T-helper 22 cell (primary cell): ENCODE measurements around the gene GALR2.

ENCODE experiments used
- DNase-seq: peaks from one replicate; pipeline ENCODE4 v3.0.0-alpha.2; 2020; ENCODE audit warnings: low read depth

GALR2 gene

DNA sequence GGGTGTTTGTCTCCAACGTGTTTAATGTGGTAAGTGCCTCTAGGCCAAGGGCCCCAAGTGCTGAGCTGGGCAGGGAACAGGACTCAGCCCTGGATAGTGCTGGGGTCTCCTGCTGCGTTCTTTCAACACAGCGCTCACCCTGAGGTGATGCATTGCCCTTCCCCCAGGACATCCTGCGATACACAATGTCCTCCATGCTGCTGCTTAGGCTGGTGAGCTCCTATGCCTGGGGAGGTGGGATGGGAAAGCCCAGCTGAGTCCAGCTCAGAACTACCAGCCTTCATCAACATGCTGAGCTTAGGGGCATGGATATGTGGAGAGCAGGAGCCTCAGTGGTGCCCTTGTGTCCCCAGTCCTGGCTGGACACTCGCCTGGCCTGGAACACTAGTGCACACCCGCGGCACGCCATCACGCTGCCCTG lies 5.0 kb downstream of the GALR2 start:
- no peak for DNase-seq

DNA sequence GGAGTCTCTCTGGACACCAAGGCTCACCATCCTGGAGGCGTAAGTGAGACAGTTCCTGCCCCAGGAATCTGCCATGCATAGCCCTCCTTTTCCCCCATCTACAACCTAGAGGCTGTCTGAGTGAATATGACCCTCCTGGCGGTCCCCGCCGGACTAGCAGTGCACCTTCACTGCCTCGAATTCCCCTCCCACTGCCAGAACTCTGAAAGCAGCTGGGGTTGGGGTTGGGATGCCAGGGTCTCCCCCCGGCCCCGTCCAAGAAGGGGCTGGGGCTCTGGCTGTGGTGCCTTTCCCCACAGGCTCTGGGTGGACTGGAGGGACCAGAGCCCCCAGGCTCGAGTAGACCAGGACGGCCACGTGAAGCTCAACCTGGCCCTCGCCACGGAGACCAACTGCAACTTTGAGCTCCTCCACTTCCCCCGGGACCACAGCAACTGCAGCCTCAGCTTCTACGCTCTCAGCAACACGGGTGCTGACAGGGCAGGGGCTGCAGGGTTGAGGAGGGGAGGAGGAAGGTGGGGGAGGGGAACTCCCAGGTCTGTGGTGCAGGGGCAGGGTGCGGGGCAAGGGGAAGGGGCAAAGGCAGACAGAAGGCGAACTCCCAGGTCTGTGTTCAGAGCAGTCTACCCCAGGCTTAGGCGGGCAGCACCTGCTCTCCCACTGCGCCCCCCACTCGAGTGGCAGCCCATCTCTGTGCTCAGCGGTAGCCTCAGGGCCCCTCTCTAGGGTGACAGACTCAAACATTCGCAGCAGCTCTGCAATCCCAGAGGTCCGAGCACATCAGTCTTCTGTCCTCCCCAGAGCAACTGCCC lies 5.6 kb downstream of the GALR2 start:
- DNase-seq: no peak

DNA sequence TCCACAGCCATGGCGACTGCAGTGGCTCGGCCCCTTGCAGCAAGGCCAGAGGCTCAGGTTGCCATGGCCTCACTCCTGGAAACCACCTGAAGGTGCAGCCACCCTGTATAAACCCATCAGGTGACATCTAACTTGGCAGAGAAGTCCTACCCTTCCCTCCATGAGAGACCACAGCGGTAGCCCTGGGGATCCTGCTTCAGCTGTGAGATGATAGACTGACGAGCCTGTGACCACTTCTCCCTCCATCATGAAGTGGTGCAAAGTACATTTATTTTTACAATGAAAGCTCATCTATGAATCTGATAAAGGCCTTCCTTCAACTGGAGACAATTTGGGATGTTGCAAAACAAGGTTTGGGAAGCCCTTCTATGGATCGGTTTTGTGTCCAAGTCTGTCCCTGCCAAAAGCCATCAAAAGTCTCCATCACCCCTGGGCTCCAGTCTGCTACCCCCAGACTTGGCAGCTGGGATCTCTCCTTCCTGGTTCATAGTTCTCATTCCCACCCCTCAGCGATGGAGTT lies 6.2 kb downstream of the GALR2 start:
- DNase-seq: no peak

DNA sequence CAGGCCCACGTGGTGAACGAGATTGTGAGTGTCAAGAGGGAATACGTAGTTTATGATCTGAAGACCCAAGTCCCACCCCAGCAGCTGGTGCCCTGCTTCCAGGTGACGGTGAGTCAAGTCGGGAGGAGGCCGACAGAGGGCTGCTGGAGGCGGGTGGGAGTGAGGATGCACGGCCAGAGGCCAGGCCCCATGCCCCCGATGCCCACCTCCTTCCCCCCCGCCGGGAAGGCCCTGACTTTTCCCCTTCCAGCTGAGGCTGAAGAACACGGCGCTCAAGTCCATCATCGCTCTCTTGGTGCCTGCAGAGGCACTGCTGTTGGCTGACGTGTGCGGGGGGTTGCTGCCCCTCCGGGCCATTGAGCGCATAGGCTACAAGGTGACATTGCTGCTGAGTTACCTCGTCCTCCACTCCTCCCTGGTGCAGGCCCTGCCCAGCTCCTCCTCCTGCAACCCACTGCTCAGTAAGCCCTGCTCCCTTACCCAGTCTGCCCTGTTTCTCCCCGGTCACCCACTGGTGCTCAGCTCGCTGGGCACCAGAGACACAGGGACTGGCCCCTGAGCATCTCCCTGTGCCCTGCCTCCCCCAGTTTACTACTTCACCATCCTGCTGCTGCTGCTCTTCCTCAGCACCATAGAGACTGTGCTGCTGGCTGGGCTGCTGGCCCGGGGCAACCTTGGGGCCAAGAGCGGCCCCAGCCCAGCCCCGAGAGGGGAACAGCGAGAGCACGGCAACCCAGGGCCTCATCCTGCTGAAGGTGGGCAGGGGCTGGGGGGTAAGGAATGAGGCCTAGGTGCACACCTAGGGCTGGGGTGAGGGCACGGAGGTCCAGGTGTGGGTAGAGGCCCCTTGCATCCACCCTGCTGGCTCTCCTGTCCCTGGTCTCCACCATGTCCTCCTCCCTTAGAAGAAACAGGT lies 7.0 kb downstream of the GALR2 start:
- no peak for DNase-seq

DNA sequence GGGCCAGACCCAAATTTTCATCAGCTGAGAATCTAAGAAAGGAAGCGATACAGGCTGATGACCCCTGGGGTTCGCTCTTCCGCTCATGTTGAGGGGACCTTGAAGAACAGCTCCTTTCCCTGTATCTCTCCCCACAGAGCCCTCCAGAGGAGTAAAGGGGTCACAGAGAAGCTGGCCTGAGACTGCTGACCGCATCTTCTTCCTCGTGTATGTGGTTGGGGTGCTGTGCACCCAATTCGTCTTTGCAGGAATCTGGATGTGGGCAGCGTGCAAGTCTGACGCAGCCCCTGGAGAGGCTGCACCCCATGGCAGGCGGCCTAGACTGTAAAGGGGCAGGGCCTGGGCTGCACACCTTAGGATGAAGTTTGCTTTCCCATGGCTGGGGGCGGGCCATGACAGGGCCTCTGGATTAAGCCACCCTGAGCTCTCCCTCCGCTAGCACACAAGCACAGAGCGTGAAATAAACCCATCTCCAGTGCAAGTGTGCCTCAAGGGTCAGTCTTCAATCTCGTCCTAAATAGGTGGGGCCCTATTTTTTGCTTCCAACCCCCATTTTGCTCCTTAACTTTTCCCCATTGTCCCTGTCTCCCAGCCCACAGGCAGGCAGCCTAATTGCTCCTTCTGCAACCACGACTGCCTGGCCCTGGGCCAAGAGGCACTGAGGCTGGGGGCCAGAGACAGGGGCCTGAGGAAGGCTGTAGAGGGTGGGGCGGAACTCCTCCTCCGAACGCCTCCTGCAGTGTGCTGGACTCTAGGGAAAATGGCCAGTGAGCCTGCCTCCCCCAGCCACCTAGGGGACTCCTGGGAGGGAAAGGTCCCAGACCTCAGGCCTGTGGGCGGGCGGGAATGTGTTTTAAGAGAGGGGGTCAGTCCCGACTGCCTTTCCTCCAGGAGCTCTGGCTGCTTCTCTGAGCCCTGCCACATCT lies 8.0 kb downstream of the GALR2 start:
- DNase-seq: no peak

DNA sequence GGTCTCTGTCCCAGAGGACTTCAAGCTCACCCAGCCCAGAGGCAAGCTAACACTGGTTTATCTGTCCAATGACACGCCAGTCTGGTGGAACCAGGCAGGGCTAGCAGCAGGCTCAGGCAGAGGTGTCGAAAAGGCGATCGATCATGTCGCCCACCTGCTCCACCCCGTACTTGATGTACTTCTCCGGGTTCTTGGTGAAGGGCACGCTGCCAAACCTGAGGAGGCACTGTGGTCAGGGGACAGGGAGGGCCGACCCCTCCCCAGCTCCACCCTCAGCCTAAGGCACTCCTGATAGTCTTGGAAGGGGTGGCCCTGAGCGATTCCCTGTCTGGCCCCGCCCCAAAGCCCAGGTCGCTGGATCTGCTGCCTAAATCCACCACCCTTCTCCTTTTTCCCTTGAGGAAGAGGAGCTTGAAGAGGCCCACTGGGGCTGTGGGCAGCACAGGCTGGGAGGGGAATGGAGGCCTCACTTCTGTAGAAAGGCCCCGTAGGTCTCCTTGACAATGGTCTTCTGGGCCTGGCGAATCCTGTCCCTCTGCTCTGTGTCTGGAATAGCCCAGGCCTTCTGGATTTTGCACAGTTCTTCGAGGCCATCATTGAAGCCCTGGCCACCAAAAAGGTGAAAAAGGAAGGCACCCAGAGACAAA lies 9.1 kb downstream of the GALR2 start:
- no peak for DNase-seq

DNA sequence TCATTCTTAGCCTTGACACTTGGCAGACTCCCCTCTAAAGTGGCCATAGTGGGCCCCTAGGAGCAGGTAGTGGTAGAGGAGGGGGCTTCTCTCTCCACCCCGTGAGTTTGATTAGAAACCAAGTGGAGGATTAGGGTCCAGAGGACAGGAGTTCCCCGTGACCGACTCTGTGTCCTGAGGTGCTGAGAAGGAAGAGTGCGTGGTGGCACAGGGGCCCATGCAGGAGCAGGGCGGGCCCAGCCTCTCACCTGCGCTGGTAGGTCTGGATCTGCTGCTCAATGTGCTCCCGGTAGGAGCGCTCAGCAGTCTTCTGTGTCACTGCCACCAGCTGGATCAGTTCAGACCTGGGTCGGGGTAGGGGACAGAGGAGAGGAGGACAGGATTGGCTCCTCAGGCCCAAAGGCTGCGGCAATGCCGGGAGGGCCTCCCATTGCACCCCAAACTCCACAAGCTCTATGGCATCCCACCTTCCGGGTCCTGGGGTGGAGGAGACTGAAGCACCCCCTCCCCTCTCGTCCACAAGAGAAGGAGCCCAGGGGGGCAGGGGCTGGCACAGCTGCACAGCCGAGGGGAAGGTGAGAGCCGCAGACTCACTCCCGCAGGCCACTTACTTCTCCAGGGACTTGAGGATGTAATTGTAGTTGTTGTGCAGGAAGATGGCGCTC lies 10.6 kb downstream of the GALR2 start:
- no peak for DNase-seq

DNA sequence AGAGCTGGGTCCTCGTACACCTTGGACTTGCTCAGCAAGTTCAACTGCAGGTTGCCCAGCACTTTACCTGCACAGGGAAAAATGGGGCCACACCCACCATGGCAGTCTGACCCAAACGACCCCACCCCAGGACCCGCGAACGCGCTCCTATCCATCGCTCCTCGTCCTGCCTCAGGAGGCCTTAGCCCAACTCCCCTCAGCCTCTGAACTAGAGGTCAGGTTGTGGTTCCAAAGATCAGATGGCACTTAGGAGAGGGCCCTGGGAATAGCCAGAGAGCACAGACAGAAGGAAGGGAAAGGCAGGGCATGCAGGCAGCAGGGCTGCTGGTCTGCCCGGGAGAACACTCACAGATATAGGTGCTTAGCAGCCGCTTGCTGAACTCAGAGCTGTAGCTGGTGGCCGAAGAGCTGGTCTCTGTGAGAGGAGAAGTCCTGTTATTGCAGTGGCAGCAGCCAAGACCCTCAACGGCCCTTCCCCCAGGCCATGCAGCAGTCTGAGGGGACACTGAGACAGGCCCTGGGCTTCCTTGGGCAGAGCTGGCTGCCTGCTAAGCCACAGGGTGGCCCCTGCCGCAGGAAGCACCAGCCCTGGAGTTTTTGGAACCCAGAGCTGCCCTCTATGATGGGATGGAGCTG lies 11.3 kb downstream of the GALR2 start:
- no peak for DNase-seq

DNA sequence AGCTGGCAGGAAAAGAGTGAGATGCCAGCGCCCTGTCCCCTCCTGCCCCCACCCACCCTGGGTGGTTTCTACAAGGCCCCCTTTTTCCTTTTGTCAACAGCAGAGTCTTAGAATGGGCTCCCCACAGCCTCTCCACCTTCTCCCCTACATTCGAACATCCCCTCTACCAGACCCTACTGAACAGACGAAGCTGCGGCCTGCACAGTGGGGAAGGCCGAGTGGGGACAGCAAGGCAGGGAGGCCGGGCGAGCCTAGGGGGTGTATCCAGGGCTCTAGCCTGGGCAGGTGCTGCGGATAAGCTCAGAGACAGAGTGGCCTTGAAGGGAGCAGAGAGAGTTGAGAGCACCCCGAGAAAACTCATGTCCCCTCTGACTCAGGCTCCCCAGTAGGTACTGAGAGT lies 11.8 kb downstream of the GALR2 start:
- no peak for DNase-seq

DNA sequence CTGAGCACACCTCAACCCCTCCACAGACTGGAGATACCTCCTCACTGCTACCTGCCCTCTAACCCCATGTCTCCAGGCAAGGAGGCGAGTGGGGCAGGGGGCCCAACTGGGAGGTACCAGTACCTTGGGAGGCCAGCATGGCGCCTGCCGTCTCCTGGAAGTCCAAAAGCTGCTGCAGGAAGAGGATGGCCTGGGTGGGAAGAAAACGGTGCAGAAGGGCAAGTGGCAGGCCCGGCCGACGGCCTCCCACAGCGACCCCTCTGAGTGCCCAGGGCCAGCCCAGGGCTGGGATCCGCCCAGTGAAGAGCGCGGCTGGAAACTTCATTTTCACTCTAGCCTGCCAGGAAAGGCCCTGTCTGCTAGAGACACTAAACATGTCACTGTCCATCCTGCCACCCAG lies 12.9 kb downstream of the GALR2 start:
- no peak for DNase-seq

DNA sequence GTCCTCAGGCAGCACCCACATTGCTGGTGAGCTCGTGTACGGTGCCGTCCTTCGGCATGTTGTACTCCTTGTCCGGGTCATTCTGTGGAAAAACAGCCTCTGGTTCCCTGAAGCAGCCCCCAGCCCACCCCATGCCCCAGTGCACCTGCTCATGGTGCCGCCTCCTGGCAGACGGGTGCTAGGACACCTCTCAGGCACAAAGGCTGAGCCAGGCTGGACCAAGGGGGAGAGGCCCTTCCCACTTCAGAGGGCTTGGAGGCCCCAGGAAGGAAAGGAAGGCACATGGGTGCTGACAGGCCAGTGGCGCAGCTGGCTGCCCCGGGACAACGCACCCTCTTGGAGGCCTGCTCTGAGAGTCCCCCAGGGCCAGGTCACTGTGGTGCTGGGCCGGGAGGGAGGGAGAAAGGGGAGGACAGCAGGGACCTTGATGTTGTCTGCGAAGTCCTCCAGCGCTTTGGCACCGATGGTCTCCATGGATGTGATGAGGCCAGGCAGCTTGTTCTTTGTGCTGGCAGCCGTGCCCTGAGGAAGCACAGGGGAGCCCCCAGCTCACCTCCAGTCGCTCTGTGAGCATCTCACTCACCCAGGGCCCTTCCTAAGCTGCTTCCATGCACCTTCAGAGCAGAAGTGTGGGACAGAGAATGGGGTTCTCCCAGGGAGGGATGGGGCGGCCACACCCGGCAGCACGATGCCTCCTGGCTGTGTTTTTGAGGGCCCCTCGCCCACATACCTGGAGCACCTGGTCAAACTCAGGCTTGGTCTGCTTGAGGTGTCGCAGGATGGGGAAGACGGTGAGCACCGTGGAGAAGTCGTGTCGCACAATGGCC lies 13.7 kb downstream of the GALR2 start:
- DNase-seq: no peak

DNA sequence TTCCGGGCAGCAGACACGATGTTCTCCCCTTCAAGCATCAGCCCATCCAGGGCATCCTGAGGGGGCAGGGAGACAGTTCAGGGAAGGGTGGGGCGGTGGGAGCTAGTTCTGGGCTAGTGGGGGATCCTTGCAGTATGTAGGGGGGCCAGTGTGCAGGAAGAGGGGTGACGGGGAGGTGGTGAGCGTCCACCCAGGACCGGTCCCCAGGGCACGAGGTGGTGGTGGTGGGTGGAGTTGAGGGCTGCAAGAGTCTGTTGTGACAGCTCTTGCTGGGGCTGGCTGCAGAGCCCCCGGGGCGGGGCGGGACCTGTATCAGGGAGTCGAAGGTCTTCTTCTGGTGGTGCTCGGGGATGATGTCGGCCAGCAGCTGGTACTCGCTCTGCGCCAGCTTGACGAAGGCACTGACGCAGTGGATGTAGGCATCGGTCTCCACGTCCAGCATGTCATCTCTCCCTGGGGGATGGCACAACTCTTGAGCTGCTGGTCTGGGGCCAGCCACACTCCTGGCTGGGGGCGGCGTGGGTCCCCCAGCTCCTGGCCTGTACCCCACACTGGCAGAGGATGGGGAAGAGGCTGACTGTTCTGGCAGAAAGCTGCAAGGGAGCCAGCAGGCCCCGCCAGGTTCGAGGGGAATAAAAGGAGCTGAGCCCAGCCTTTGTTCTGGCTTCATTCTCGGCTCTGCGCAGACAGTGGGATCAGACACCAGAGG lies 14.4 kb downstream of the GALR2 start:
- DNase-seq: no peak

DNA sequence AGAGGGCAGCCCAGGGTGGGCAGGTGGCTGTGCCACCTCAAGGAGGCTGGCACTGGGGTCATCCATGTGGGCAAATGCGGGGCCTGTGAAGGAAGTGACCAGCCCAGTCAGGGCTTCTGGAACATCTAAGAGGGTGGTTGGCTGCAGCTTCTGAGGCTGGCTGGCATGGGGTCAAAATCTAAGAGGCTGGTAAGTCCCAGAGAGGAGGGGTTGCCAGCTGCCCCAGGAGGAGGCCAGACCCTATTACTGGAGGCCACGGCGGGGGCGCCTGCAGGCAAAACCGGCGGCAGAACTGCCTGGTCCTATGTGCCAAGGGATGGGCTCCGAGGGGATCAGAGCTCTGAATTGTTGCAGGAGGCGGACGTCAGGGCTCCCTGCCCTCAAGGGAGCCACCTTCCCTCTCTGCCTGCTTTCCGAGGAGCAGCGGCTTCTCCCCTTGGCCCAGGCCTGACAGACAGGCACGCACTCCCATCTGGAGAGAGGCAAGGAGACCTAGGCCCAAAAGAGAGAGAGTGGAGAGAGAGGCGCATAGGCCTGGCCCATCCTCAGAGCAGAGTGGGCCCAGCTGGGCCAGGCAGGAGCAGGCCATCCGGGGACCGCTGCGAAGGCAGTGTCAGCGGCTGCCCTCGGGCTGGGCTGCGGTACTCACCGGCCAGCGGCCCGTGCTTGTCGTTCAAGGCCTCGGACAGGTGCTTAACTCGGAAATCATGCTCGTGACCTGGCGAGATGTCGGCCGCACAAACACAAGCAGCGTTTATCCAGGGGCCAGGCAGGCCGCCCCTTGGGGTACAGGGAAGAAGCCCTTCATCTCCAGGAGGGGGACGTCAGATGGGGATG lies 15.3 kb downstream of the GALR2 start:
- DNase-seq: no peak

DNA sequence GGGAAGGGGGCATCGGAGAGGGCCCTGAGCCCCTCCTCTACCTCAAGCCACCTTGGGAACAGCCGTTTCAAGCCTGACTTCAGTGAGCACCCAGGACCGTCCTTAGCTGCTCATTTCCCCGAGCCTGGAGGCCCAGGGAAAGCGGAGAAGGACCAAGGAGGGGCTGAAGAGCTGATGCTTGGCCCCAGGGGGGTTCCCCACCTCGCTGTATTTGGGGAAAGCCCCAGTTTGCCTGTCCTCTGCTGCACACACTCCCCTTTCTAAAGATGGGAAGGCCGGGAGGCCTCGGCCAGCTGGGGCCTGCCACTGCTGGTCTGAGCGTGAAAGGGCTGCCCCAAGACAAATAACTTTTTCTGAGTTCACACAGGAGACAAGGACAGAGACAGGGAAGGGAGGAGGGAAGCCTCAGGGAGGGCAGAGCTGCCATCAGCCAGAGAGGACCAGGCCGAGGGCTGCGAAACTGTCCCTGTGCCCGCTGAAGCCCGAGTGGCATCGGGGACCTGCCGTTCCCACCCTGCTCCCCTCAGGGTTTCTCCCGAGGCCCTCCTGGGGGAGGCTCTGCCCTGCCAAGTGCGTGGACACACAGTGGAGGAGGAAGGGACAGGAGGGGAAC lies 16.0 kb downstream of the GALR2 start:
- DNase-seq: no peak

DNA sequence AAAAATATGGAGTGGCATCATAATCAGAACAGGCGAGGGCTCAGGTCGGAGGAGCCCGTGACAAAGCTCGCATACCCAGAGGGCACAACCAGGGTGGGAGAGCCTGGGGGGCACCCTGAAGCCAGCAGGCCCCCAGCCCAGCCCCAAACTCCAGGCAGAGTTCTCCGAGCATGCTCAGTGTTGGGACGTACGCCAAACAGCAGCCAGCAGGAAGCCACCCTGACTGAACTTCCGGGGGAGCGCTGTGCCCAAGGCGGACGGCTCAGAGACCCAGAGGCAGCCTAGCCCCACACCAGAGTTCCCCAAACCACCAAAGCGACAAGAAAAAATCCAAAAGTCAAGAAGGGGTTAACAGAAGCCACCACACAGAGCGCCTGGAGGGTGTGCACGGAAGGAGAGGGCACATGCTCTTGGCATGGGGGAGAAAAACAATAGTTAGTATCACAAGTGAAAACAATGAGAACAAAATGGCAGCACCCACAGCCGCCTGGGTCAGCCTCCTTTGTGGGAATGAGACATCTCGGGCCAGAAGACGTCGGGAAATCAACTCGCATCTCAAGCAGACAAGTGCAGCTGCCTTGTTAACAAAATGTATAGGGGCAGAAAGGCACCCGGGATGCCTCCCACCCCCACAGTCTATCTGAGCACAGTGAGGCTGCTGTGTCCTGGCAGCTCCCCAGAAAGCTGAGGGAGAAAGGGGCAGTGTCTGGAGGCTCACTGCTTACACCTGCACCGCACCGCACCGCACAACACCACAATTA lies 17.1 kb downstream of the GALR2 start:
- no peak for DNase-seq

DNA sequence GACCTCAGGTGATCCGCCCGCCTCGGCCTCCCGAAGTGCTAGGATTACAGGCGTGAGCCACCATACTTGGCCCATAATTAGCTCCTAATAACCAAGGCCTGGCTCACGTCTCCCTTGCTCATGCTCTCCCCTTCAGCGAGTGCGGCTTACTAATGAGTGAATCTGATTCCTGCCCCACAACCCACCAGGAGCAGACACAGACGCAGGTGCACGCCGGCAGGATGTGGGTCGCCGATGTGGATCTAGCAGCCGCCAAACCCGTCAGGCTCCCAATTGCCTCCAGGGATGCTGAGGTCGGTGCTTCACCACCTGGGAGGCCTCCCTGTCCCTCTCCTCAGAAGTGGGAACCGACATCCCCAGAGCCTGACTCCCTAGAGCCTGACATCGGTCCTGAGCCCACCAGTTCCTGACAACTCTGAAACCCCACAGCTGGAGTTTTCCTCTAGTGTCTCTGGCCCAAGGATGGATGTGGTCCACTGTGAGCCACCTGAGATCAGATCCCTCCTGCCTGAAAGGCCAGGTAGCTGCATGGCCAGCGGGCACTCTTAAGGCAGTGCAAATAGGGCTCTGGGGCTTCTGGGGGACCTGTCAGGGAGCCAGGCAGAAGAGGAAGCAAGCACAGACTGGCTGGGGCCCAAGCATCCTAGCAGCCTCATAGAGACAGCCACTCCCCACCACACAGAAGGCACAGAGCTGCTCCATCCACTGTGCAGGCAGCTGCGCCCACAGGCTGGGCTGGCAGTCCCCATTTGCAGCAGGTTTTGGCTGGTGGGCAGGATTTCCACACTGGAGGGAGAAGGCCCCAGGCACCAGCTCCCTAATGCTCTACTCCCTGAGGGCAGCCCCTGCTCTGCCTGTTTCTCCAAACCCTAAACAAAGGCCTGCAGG lies 18.2 kb downstream of the GALR2 start:
- DNase-seq: no peak
